C4-2B (cell line): ENCODE measurements around the gene C15orf39.

ENCODE experiments used
- H3K27ac ChIP-seq: fragments of 450-650 bp; 2 replicates; pipeline ENCODE4 v1.5.1; 2017
- CTCF ChIP-seq: fragments of 450-650 bp; conservative IDR thresholded peaks from 2 replicates; pipeline ENCODE4 v1.5.1; 2017; ENCODE audit warnings: mild to moderate bottlenecking
- ZFX ChIP-seq: fragments of 450-650 bp; IDR thresholded peaks from 2 replicates; pipeline ENCODE4 v1.6.1; 2017

Gene C15orf39

GRCh38 chr15:75195122-75195765, 6.4 kb upstream of the C15orf39 start:
- no peak overlapping the region for H3K27ac ChIP-seq
- TF ChIP-seq CTCF: no peak
- no peak for TF ChIP-seq ZFX

- H3K27ac ChIP-seq: no peak overlapping the region
- TF ChIP-seq ZFX (no peak), CTCF (no peak)
Observed at GRCh38 chr15:75195766-75196241, 5.9 kb upstream of the C15orf39 start.

- no peak overlapping the region for H3K27ac ChIP-seq
Observed at GRCh38 chr15:75197062-75197630, 4.5 kb upstream of the C15orf39 start.

GRCh38 chr15:75198560-75199356, 2.9 kb upstream of the C15orf39 start:
- H3K27ac ChIP-seq: no peak overlapping the region
- TF ChIP-seq CTCF (no peak), ZFX (no peak)

More at GRCh38 chr15:75197062-75197630, 4.5 kb upstream of the C15orf39 start:
- TF ChIP-seq ZFX (no peak), CTCF (no peak)

GRCh38 chr15:75199357-75199940, 2.2 kb upstream of the C15orf39 start:
- TF ChIP-seq ZFX (no peak), CTCF (no peak)
- no peak overlapping the region for H3K27ac ChIP-seq

- H3K27ac ChIP-seq: no peak overlapping the region
- TF ChIP-seq CTCF (no peak), ZFX (no peak)
Observed at GRCh38 chr15:75200391-75200764, 1.3 kb upstream of the C15orf39 start.
